GM20000 (cell line): ENCODE results near the gene PTCH1.
A peak's percentile ranks its signal among the peaks of the same experiment; 100 is the strongest.

Experiments used
- DNase-seq: peaks from one replicate; pipeline ENCODE4 v3.0.0; 2012; ENCODE audit warnings: low spot score
- CTCF ChIP-seq: IDR thresholded peaks from 2 replicates; pipeline ENCODE4 v1.5.1; 2012; ENCODE audit warnings: mild to moderate bottlenecking, control low read depth; ENCODE audit errors: extremely low read depth, missing control alignments

Gene PTCH1

GRCh38 chr9:95452176-95452575, 64.6 kb downstream of the PTCH1 start:
- no peak for DNase-seq
- no peak for TF ChIP-seq CTCF

- TF ChIP-seq CTCF: no peak
- DNase-seq: no peak
Measured at GRCh38 chr9:95451065-95451426, 65.7 kb downstream of the PTCH1 start.

- DNase-seq: no peak
- no peak for TF ChIP-seq CTCF
Measured at GRCh38 chr9:95450171-95451064, 66.4 kb downstream of the PTCH1 start.

- TF ChIP-seq CTCF: no peak
- DNase-seq: no peak
Measured at GRCh38 chr9:95449016-95449415, 67.8 kb downstream of the PTCH1 start.

GRCh38 chr9:95447660-95448420, 68.9 kb downstream of the PTCH1 start:
- peak; percentile 2 for TF ChIP-seq CTCF
- DNase-seq: peak; percentile 32

GRCh38 chr9:95446984-95447383, 69.8 kb downstream of the PTCH1 start:
- TF ChIP-seq CTCF: no peak
- DNase-seq: no peak

- TF ChIP-seq CTCF: no peak
- peak; percentile 56 for DNase-seq
Measured at GRCh38 chr9:95446259-95446658, 70.5 kb downstream of the PTCH1 start.
